Transverse colon (tissue), 4 donors: ENCODE data around the gene OLA1. TPM values are rescaled to one million over a fixed set of nuclear protein-coding genes. Genes with fewer than 3 reads are reported as not detected.
A peak's percentile ranks its signal among the peaks of the same experiment; 100 is the strongest.

Experiments
- DNase-seq: peaks from one replicate; pipeline ENCODE4 v3.0.0-alpha.2; 2019
- H3K27ac ChIP-seq, 4 donors: fragments of 200-600 bp; sonication (generic); 2 replicates each; pipeline ENCODE4 v1.5.1; 2016 to 2018; ENCODE audit warnings: inconsistent platforms in 4 of 4
- H3K27me3 ChIP-seq: fragments of 200-600 bp; sonication (generic); 2 replicates; pipeline ENCODE4 v1.5.1; 2017; ENCODE audit warnings: inconsistent platforms
- H3K36me3 ChIP-seq, 4 donors: fragments of 200-600 bp; sonication (generic); 2 replicates each; pipeline ENCODE4 v1.5.1; 2017 to 2019; ENCODE audit warnings: inconsistent platforms in 4 of 4
- H3K4me1 ChIP-seq, 4 donors: fragments of 200-600 bp; sonication (generic); 2 replicates each; pipeline ENCODE4 v1.5.1; 2017 to 2020; ENCODE audit warnings: inconsistent platforms in 4 of 4
- H3K4me3 ChIP-seq, 4 donors: fragments of 200-600 bp; sonication (generic); 1 replicate in 1 of 4; 2 replicates in 3 of 4; pipeline versions ENCODE4 v1.5.1 to v1.6.1; 2017 to 2019; ENCODE audit warnings: inconsistent platforms in 4 of 4
- H3K9me3 ChIP-seq, 2 donors: fragments of 200-600 bp; sonication (generic); 2 replicates each; pipeline ENCODE4 v1.5.1; 2017 to 2019; ENCODE audit warnings: inconsistent platforms in 2 of 2
- EP300 ChIP-seq: sonication (generic); formaldehyde crosslinking; IDR thresholded peaks from one replicate; pipeline ENCODE4 v1.6.1; 2017; ENCODE audit warnings: antibody characterized with exemption, low read depth
- POLR2A ChIP-seq: fragments of 450-650 bp; IDR thresholded peaks from one replicate; pipeline ENCODE4 v1.6.1; 2016; ENCODE audit warnings: antibody characterized with exemption, mild to moderate bottlenecking, moderate library complexity
- POLR2AphosphoS5 ChIP-seq, 3 donors: sonication (generic); formaldehyde crosslinking; IDR thresholded peaks; one replicate each; pipeline ENCODE4 v1.6.1; 2016; ENCODE audit warnings: antibody characterized with exemption in 3 of 3
- WGBS, 2 donors: methylation state at CpG; one replicate each; pipeline ENCODE4 v1.1.5; 2018; ENCODE audit warnings: low coverage in 1 of 2; 5-methylcytosine and 5-hydroxymethylcytosine counted together
- in situ Hi-C, 4 donors: fragments of 200-750 bp; cut with MboI; loops; one replicate each; pipeline versions ENCODE4 v1.15.0 to v1.15.1; 2017; ENCODE audit warnings: low sequenced_read_pairs in 3 of 4, low pct_ligation_motif_present in 1 of 4, low pct_unique_long_range_greater_than_20kb in 1 of 4
- intact Hi-C: fragments of 100-400 bp; cut with DNase I; formaldehyde crosslinking; loops from one replicate; pipeline ENCODE4 v1.15.1; 2023; ENCODE audit warnings: low total_unique reads
- total RNA-seq, 4 donors: library from RNA; depleted of rRNA; stranded (reverse); fragments of >200 nt; gene quantifications; one replicate each; pipeline ENCODE4 v1.1.0, GENCODE V29; 2016
- TF ChIP-seq, protein P1 (sequence below), 5 experiments: fragments of 200-600 bp in 3 of 5; fragments of 450-650 bp in 2 of 5; sonication (generic) in 3 of 5; IDR thresholded peaks; 1 replicate in 2 of 5; 2 replicates in 3 of 5; pipeline ENCODE4 v1.5.1; 2016 to 2017; ENCODE audit warnings: antibody characterized with exemption in 5 of 5, inconsistent platforms in 3 of 5, mild to moderate bottlenecking in 2 of 5, moderate library complexity in 1 of 5

The OLA1 gene
- total RNA-seq, 4 donors from 2014 or later: 6.7 to 47.7 (median 37.1) TPM

DNA sequence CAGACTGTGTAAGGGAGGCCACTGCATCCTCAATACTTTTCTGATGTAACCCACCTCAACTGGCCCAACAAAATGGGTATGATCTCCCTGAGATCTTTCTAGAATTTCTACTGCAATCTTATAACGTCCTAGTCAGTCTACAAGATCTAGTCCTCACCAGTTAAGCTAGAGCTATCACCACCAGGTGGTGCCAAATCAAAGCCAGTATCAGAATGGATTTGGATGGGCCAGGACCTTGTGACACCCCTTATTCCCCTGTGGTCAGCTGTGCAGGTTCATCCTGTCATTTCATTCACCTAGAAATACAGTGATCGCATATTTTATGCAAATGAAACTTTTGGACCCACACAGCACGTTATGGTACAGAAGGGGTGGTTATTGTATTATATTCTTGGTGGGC lies 90.3 kb downstream of the OLA1 start:
- H3K4me3 ChIP-seq: no peak overlapping the region
- no peaks in the 10 kb centered on the region for H3K27me3 ChIP-seq
- peaks cover 0 to 6% (median 0%) of the 10 kb centered on the region in 4 donors for H3K4me1 ChIP-seq
- 75 to 78% methylated on average over 3 of the region's 3 CpGs for WGBS, 2 donors
- H3K9me3 ChIP-seq: no peaks in the 10 kb centered on the region
- in situ Hi-C loops: loop anchor here in 3 of 4 donors (5.0 to 25.0 kb wide), 2 partner anchors 179 to 184 kb away; partner anchors contain the start of gene SP9 (in 2 of the 3)
- TF ChIP-seq POLR2A (no peak), POLR2AphosphoS5 (IDR thresholded peaks at IDR 0.05) (no peak), EP300 (no peak)
- TF ChIP-seq, protein P1, sequence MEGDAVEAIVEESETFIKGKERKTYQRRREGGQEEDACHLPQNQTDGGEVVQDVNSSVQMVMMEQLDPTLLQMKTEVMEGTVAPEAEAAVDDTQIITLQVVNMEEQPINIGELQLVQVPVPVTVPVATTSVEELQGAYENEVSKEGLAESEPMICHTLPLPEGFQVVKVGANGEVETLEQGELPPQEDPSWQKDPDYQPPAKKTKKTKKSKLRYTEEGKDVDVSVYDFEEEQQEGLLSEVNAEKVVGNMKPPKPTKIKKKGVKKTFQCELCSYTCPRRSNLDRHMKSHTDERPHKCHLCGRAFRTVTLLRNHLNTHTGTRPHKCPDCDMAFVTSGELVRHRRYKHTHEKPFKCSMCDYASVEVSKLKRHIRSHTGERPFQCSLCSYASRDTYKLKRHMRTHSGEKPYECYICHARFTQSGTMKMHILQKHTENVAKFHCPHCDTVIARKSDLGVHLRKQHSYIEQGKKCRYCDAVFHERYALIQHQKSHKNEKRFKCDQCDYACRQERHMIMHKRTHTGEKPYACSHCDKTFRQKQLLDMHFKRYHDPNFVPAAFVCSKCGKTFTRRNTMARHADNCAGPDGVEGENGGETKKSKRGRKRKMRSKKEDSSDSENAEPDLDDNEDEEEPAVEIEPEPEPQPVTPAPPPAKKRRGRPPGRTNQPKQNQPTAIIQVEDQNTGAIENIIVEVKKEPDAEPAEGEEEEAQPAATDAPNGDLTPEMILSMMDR (IDR thresholded peaks at IDR 0.05): peak; percentile 37 to 45 (median 41)
- intact Hi-C loops: no loop called here
- no peaks in the 10 kb centered on the region for H3K36me3 ChIP-seq
- peak; percentile 16 for DNase-seq
- H3K27ac ChIP-seq: no peak overlapping the region

DNA sequence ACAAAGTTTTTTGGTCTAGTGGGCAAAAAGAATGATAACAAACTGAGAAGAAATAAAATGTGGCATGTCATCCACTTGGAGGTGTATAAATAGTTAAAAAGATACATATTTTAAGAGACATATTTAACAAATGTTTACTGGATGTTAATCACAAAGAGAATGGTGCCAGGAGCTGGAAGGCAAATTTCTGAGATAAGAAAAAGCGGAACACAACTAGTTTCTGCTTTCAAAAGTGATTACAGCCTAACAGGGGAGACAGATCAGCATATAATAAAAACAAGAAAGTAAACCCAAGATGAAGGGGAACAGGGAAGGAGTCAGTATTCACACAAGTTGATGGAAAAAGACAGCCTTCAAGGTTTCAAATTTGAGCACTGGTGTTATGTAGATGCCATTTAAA lies 91.3 kb downstream of the OLA1 start:
- in situ Hi-C loops: loop anchor here in 3 of 4 donors (5.0 to 25.0 kb wide), 2 partner anchors 180 to 185 kb away; partner anchors contain the start of gene SP9 (in 2 of the 3)
- Histone ChIP-seq H3K9me3 (no peaks in the 10 kb centered on the region), H3K27ac (no peak overlapping the region), H3K4me3 (no peak overlapping the region), H3K36me3 (no peaks in the 10 kb centered on the region), H3K27me3 (no peaks in the 10 kb centered on the region), H3K4me1 (peaks cover 0 to 6% (median 0%) of the 10 kb centered on the region in 4 donors)
- 89% methylated on average over 1 of the region's 1 CpG for WGBS, 2 donors
- no peak for DNase-seq
- TF ChIP-seq, protein P1 (IDR thresholded peaks at IDR 0.05): no peak
- TF ChIP-seq POLR2A (no peak), POLR2AphosphoS5 (IDR thresholded peaks at IDR 0.05) (no peak), EP300 (no peak)
- intact Hi-C loops: no loop called here

DNA sequence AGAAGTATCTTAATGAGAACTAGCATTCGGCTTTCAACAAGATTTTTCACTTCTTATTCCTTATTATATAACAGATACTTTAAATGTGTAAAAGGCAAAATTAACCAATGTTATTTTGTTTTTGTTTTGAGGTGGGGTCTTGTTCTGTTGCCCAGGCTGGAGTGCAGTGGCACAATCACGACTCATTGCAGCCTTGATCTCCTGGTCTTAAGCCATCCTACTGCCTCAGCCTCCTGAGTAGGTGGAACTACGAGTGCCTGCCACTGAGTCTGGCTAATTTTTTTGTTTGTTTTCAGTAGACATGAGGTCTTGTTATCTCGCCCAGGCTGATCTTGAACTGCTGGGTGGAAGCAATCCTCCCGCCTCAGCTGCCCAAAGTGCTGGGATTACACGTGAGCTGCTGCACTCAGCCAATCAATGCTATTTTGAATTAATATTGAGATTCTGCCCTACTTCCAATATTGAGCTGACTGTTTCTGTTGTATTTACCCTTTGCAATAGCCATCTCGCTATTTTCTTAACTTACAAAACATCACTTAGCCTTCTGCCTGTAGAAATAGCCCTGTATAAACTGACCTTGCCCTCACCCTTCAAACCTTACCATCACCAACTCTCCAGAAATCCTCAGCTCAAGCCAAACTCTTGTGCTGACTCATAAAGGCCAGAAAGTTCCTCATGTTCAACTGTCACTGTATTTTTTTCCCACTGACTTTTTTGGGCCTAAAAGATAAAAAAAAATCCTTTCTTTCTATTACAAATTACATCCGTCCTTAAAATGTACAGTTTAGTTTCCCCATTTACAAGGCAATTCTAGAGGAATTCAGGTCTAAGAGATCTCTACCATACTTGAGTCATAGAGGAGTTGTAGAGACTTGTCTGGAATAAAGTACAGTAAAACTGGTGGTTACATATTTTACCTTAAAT lies 94.3 kb downstream of the OLA1 start:
- TF ChIP-seq POLR2A: no peak
- TF ChIP-seq, protein P1 (IDR thresholded peaks at IDR 0.05): no peak

DNA sequence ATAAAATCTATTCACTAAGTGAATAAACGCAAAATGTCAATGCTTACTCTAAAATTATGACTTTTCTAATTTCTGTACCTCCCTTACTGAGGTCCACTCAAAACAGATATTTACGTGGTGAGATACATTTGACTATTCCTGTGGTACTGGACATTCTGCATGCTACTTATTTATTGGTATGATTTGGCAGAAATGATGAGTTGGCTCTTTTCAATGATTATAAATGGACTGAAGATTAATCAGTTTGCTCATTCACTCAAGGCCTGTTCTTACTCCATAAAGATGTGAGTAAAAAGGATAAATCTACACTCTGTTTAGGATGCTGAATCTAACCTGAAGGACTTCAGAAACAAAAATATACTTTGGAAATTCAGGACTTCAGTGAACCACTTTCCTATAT lies 98.8 kb downstream of the OLA1 start:
- peaks cover 0 to 6% (median 0%) of the 10 kb centered on the region in 4 donors for H3K4me1 ChIP-seq
- H3K27ac ChIP-seq: no peak overlapping the region
- no peaks in the 10 kb centered on the region for H3K27me3 ChIP-seq
- no peaks in the 10 kb centered on the region for H3K9me3 ChIP-seq
- TF ChIP-seq EP300 (no peak), POLR2A (no peak), POLR2AphosphoS5 (IDR thresholded peaks at IDR 0.05) (no peak)
- TF ChIP-seq, protein P1 (IDR thresholded peaks at IDR 0.05): no peak
- in situ Hi-C loops: no loop called here
- no peak for DNase-seq
- H3K4me3 ChIP-seq: no peak overlapping the region
- intact Hi-C loops: no loop called here
- H3K36me3 ChIP-seq: no peaks in the 10 kb centered on the region
- 94 to 100% methylated on average over 2 of the region's 2 CpGs for whole genome bisulfite sequencing, 2 donors

More for the DNA sequence above, 94.3 kb downstream of the OLA1 start:
- Histone ChIP-seq H3K4me3 (no peak overlapping the region), H3K27ac (no peak overlapping the region), H3K27me3 (no peaks in the 10 kb centered on the region), H3K9me3 (no peaks in the 10 kb centered on the region), H3K36me3 (no peaks in the 10 kb centered on the region), H3K4me1 (peaks cover 0 to 6% (median 0%) of the 10 kb centered on the region in 4 donors)
- WGBS, 2 donors: 81% methylated on average over 8 of the region's 8 CpGs
- no peak for DNase-seq
- in situ Hi-C loops (loop anchor here in 2 of 4 donors (25.0 kb wide), 1 partner anchor 183 kb away; the partner anchor contains the start of gene SP9 (in 2 of the 2)), intact Hi-C loops (no loop called here)
